Measurements from ENCODE around the gene PTPRT.
A peak's percentile ranks its signal among the peaks of the same experiment; 100 is the strongest.

DNA sequence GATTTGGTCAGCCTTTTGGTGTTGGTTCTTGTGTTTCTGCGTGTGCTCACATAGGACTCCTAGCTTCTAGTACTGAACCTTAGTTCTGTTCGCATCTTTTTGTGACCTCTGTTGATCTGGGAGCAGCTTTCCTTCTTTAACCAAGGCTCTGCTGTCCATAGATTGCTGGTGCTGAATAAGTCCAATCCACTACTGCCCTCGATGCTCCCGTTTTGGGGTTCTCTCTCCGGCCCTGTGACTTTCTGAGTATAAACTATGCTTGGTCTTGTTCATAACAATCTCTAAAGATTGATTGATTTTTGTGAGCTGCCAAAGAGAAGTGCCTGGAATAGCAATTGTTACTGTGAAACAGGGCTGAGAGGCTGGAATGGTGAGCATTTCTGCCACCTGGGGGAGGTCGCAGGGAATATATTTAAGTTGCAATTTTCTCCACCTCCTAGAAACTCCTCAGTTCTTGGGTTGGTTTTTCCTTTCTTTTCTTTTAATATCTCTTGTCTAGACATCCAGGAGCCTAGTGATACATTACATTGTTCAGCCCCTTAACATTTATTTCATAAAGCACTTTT is 1148.6 kb downstream of the PTPRT start:
- TF ChIP-seq GABPA (IDR thresholded peaks at IDR 0.05 in 1 of 2, conservative IDR thresholded peaks at IDR 0.05 in 1 of 2): no peak
- no peak for TF ChIP-seq SP1 (IDR thresholded peaks at IDR 0.05)
- TF ChIP-seq, protein P1, sequence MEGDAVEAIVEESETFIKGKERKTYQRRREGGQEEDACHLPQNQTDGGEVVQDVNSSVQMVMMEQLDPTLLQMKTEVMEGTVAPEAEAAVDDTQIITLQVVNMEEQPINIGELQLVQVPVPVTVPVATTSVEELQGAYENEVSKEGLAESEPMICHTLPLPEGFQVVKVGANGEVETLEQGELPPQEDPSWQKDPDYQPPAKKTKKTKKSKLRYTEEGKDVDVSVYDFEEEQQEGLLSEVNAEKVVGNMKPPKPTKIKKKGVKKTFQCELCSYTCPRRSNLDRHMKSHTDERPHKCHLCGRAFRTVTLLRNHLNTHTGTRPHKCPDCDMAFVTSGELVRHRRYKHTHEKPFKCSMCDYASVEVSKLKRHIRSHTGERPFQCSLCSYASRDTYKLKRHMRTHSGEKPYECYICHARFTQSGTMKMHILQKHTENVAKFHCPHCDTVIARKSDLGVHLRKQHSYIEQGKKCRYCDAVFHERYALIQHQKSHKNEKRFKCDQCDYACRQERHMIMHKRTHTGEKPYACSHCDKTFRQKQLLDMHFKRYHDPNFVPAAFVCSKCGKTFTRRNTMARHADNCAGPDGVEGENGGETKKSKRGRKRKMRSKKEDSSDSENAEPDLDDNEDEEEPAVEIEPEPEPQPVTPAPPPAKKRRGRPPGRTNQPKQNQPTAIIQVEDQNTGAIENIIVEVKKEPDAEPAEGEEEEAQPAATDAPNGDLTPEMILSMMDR (IDR thresholded peaks at IDR 0.05; ENCODE audit: low read depth, low read length, missing input control): peak; percentile 2
- TF ChIP-seq NR2F2 (IDR thresholded peaks at IDR 0.05): no peak
- no peak for TF ChIP-seq FOXA1 (IDR thresholded peaks at IDR 0.05)
- TF ChIP-seq HNF4G (IDR thresholded peaks at IDR 0.05): no peak

Data from liver (tissue), 3 donors.